HG03066 (cell line): ENCODE data around the gene BLCAP.
"Not testable (repeated sequence)": the region's sequence is repeated elsewhere in the genome, so short reads cannot be mapped to it uniquely, and the experiment has no call there.

ENCODE experiments used
- ATAC-seq: cut with Tn5 transposase; IDR thresholded peaks from one replicate; pipeline ENCODE4 v1.9.1; 2021; ENCODE audit warnings: low read depth; ENCODE audit not compliant: unreplicated experiment

Gene BLCAP

DNA sequence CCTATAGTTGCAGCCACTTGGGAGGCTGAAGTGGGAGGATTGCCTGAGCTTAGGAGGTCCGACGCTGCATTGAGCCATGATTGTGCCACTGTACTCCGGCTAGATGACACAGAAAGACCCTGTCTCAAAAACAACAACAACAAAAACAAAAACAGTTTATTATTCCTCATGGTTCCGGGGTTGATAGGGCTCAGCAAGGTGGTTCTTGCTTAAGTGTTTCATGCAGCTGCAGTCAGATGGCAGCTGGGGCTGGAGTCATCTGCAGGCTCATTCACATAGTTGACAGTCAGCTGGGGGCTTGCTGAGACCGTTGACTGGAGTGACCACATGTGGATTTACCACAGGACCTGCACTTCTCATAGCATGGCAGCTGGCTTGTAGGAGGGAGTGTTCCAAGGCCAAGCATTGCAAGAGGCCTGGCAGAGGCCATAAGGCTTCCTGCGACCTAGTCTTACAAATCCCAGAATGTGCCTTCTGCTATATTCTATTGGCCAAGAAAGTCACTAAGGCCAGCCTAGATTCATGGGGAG is 35.5 kb downstream of the BLCAP start:
- ATAC-seq = no peak

DNA sequence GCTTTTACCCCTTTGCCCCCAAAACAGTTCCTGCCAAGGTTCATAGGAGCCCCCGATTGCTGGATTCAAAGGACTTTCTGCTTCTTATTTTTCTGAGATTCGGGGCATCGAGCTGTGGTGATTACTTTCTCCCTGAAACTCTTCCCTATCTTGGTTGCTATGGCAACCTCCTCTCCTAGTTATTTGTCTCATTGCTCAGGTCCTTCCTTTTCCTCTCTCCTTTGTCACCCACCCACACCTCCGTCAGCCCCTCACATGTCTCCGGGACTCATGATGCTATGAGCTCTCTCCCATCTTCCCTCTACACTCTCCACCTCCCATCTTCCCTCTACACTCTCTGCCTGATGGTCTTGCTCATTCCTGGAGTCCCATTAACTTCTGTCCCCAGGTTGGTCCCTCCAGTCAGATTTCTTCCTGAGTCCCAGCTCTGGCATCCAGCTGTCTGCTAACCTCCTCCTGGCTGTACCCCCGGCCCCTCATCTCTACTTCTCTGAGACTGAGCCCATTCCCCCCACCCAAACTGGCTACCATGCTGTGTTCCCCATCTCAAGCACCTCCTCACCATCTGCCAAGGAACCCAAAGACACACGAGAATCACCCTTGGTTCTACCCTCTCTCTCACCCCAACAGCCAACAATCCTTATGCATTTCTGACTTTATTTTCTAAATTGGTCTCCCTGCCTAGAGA is 36.9 kb downstream of the BLCAP start:
- no peak for ATAC-seq

DNA sequence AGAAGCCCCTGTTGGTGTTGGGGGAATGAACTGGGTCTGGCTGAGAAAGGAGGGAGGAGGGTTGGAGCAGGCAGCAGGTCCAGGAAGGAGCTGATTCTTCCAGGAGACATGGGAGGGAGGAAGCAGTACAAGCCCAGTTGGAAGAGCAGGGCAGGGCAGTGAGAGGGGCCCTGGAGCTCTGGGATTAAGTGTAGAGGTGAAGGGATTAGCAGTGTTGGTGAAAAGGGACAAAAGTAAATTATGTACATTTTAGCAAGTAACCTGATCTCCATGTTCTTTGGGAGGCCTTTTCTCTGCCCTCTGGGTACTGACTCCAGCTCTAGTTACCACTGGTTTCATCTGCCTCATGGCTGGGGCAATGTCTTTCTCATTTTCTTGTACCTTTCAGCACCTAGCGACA is 41.5 kb downstream of the BLCAP start:
- ATAC-seq = not testable (repeated sequence)

DNA sequence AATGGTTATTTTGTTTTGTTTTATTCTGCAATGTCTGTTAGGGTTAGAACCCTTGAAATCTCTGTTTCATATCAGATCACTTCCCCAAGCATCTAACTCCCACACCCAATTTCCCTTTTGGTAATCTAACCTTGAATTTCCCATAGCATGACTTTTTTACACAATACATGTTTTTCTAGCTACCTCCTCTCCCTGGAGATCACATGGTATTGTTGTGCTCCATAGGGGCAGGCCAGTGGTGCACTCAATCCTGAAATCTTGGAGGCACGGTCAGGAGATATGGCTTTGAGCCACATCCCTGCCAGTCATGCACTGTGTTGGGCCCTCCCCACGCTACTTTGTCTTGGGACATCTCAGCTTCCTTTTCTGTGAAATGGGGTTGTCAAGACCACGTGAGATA is 43.3 kb downstream of the BLCAP start:
- ATAC-seq = no peak

DNA sequence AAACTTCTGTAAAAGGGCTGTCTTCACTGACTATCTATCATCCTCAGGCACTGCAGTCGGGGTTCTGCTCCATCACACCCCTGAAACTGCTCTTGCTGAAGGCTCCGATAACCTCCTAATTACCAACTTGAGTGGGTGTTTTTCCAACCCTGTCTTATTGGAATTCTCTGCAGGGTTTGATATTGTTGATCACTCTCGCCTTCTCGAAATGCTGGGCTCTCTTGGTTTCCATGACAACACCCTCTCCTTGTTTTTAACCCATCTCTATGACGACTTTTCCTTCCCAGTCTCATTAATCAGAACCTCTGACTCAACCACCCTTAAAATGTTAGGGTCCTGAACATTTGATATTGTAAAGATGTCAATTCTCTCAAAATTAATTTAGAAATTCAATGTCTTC is 46.1 kb downstream of the BLCAP start:
- no peak for ATAC-seq

DNA sequence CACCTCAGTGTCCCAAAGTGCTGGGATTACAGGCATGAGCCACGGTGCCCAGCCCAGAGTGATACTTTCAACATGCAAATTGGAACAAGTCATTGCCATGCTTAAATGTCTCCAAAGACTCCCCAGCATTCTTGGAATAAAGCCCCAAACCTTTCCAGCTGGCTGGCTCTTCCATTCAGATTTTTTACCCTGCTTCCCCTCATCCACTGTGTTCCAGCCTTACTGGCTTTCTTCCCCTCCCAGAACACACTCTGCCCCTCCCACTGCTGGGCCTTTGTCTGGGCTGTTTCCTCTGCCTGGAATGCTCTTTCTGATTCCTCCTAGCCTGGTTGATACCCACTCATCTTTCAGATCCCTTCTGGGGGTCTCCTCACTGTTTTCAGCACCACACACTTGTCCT is 46.8 kb downstream of the BLCAP start:
- no peak for ATAC-seq

DNA sequence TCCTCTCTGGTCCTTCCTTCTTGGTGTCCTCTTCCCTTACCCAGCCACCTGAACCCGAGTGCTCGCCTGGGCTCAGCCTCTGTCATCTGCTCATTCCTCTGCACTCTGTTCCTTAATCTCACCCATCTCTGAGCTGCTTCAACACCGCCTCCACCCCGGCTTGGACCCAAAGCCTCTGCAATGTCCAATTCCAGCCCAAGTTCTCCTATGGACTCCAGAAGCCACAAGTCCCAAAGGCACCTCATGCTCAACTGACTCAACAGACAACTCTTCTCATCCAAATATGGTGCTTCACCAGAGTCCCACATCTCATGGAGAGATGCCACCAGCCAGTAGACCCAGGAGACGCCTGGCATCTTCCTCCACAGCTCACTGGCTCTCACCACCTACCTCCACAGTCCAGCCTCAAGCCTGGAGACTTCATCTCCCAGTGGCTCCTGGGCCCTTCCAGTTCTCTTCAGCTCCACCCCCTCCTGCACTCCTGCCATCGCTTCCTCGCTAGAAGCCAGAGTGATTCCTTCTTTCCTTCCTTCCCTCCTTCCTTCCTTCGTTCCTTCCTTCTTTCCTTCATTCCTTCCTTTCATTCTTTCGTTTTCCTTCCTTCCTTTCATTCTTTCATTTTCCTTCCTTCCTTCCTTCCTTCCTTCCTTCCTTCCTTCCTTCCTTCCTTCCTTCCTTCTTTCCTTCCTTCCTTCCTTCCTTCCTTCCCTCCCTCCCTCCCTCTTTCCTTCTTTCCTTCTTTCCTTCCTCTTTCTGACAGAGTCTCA is 47.6 kb downstream of the BLCAP start:
- no peak for ATAC-seq

DNA sequence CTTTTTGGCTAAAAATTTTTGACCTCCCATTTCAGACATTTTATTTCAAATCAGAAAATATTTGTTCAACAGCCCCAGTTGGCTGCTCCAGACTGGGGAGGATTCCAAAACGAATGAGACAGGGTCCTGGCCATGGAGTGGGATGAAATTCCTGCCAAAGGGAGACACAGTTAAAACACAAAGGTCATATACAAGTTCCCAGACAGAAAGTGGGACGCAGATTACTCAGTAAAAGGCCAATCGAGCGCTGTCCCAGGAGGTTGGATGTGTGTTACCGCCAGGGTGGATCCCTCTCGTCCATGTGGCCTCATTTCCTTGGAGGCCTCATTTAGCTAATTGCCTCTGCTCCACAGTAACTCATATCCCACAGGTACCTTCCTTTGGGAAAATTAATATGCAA is 48.4 kb downstream of the BLCAP start:
- ATAC-seq = no peak

DNA sequence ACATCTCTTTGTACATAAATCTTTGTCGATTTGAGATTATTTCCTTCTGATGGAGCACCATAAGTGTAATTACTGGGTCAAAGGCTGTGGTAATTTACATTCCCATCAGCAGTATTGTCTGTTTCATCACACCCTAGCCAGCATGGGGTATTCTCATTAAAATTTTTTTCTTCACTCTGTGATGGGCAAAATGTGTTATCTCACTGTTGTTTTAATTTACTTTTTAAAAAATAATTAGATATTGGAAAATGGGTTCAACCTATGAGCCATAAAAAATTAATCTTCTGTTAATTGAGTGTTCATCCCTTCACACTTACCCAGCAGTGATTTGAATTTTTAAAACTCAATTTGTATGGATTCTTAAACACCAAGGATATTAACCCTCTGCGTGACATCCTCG is 50.6 kb downstream of the BLCAP start:
- ATAC-seq = no peak

DNA sequence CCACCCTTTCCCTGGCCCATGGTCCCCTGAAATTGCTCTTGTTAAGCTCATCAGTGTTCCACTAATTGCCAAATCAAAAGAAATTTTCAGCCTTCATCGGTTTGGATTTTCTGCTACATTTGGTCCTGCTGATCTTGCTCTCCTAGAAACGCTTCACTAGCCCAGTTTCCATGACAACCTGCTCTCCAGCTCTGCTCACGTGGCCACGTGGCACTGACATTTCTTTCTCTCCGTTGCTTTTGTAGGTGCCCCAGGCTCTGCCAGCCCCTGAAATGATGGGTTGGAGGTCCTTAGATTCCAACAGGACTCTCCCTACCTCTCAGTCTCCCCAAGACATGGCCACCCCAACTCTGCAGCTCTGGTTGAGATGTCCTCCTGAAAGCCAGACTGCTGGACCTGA is 52.4 kb downstream of the BLCAP start:
- no peak for ATAC-seq

DNA sequence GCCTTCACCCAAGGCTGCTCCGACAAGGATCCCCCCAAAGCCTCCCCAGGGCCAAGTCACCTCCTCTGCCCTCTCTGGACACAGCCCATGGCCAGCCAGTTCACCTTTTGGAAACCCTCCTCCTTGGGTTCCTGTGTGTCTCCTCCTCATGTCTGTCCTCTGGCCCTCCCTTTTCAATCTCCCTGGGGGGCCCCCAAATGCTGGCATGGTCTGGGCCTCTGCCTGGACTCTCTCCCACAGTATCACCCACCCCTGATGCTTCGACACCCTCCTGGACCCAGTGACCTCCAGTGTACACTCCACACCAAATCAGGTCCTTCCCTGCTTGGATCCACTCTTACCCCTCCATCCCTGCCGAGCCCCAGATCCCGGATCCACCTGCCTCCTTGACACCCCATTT is 53.3 kb downstream of the BLCAP start:
- ATAC-seq = no peak

DNA sequence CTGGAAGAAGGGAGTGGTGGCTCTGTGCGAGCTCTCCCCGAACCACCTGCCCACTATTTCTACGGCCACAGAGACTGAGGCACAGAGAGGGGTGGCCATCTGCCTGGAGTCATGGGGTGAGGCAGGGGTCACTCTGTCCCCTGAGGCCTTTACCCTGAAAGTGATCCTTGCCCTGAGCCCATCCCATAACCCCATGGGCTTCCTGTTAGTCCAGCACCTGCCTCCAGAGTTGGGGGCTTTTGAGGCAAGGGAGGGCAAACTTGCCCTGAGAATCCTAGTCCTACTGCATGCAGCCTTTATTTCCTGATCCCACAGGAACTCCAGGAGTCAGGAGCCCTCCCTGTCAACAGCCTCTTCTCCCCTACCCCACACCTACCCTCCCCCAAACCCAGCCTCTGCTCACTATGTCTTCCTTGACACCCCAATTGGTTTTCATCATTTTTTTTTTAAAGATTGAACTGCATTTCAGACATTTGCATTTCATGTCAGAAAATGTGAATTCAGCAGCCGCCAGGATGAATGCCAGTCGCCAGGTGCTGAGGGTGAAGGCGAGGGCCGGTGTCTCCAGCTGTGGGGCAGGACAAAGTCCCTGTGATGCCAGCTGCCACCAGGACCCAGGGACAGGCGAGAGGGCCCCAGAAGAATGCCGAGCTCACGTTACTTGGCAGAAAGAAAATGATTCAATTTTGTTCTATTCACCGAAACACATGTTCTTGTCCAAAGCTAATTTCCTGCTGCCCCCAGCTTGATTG is 54.3 kb downstream of the BLCAP start:
- no peak for ATAC-seq

DNA sequence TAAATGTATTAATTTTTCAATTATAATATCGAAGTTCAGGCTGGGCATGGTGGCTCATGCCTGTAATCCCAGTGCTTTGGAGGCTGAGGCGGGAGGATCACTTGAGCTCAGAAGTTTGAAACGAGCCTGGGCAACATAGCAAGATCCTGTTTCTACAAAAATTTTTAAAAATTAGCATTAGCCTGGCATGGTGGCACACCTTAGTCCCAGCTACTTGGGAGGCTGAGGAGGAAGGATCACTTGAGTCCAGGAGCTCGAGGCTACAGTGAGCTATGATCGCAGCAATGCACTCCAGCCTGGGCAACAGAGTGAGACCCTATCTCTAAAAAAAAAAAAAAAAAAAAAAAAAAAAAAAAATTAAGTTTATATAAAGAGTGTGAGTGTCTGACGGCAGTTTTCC is 55.2 kb downstream of the BLCAP start:
- ATAC-seq = not testable (repeated sequence)

DNA sequence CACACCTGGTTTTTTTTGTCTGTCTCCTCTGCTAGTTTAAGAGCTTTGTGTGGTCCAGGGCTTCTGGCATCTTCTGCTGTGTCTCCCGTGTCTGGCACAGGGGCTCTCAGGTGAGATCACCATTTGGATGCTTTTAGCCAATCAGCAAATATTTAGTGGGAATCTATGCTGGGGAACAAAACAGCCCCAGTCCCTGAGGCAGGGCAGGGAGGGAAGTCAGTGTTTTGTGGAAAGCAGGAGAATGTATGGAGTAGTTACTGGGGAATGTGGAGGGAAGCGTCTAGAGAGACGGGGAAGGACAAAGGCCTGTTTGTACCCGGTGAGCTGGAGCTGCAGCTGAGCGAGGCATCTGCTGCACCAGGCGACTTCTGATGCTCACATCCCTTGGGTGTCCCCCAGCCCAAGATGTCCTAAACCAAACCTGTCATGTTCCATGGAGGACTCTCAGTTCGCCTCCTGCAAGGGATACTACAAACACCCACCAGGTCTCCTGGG is 55.9 kb downstream of the BLCAP start:
- no peak for ATAC-seq

DNA sequence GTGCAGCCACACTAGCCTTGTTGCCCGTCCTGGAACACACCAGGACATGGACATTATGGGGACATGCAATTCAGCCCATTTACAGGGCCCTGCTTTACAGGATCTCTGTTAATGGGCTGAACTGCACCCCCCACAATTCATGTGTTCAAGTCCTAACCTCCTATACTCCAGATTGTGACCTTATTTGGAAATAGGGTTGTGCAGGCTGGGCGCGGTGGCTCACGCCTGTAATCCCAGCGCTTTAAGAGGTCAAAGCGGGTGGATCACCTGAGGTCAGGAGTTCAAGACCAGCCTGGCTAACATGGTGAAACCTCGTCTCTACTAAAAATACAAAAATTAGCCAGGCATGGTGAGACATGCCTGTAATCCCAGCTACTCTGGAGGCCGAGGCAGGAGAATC is 57.5 kb downstream of the BLCAP start:
- ATAC-seq = not testable (repeated sequence)

DNA sequence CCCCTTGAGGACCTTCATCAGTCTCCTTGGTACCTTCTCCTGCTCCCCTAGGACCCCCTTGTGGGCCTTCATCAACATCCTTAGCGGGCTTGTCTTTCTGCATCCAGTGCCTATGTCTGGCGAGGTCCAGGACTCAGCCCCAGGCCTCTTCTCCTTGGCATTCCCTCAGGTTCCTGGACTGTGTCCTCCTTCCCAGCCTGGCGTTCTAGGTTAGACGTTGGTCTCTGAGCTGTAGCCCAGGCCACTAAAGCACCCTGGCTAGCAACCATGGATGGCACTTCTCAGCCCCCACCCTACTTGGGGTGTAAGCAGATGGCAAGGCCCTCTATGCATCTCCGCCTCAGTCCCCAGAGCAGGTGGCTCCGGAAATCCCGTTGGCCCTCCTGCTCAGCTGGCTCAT is 58.1 kb downstream of the BLCAP start:
- no peak for ATAC-seq

DNA sequence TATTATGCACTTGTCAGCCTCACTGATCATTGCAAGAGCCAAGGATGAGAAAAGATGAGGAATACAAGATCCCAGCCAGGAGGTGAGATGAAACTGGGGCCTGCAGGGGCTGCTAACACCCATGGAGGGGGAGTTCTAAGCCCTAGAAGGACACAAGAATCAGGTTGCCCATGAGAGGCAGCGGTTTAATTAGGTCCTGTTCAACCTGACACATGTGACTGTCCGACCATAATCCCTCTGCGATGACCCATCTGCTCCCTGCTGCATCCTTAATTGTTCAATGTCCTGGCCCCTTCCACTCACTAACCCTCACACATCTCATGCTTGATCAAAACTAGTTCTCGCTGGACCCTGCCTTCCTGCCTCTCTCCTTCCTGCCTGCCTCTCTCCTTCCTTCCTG is 58.8 kb downstream of the BLCAP start:
- ATAC-seq = no peak
